H1 (cell line): ENCODE measurements around the gene KRT27.

Experiments used
- CTCF ChIP-seq, 3 experiments: IDR thresholded peaks; 1 replicate in 2 of 3; 2 replicates in 1 of 3; pipeline versions ENCODE4 v1.5.1 to v1.6.1; 2011; ENCODE audit warnings: low read length in 3 of 3, mild to moderate bottlenecking in 3 of 3, inconsistent platforms in 2 of 3, low read depth in 1 of 3, moderate library complexity in 1 of 3; ENCODE audit not compliant: insufficient read depth in 1 of 3; ENCODE audit errors: control extremely low read depth in 1 of 3
- EZH2 ChIP-seq: fragments of 200-600 bp; sonication (generic); IDR thresholded peaks from 2 replicates; pipeline ENCODE4 v1.7.1; 2012; ENCODE audit warnings: low read depth, mild to moderate bottlenecking, moderate library complexity, low read length, inconsistent platforms; ENCODE audit not compliant: severe bottlenecking
- NRF1 ChIP-seq: IDR thresholded peaks from 2 replicates; pipeline ENCODE4 v1.6.1; 2011; ENCODE audit warnings: mild to moderate bottlenecking, low read depth, low read length, improper control_type of control experiment
- RXRA ChIP-seq: IDR thresholded peaks from 2 replicates; pipeline ENCODE4 v1.6.1; 2011; ENCODE audit warnings: low read depth, mild to moderate bottlenecking, low read length, moderate library complexity; ENCODE audit not compliant: insufficient read depth
- SP2 ChIP-seq: IDR thresholded peaks from 2 replicates; pipeline ENCODE4 v1.6.1; 2012; ENCODE audit warnings: mild to moderate bottlenecking, low read length, inconsistent platforms
- SRF ChIP-seq: IDR thresholded peaks from 2 replicates; pipeline ENCODE4 v1.6.1; 2011; ENCODE audit warnings: mild to moderate bottlenecking, low read depth, low read length, moderate library complexity

DNA sequence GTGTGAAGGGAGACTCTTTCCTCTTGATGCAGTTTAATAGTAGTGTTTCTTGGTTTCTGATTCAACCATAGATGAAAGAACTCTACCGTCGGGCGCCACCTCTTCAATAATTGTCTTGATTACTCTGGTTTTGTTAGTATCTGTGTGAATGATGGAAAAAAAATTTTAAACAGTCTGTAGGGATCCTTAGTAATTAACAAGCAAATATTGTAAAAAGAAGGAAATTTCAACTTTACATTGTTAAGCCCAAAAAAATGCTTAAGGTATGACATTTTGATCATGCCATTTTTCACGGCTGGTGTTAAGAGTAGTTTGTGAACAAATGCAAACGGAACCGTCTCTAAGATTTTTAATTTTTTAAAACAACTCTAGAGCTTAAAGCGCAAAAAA is 36.0 kb upstream of the KRT27 start:
- TF ChIP-seq RXRA (no peak), CTCF (IDR thresholded peaks at IDR 0.05; ENCODE audit: control extremely low read depth in 1 of 3, insufficient read depth in 1 of 3, low read depth in 1 of 3, low read length in 3 of 3) (no peak), EZH2 (no peak), NRF1 (no peak), SRF (no peak), SP2 (no peak)
